ENCODE measurements around the gene ABCG4.

DNA sequence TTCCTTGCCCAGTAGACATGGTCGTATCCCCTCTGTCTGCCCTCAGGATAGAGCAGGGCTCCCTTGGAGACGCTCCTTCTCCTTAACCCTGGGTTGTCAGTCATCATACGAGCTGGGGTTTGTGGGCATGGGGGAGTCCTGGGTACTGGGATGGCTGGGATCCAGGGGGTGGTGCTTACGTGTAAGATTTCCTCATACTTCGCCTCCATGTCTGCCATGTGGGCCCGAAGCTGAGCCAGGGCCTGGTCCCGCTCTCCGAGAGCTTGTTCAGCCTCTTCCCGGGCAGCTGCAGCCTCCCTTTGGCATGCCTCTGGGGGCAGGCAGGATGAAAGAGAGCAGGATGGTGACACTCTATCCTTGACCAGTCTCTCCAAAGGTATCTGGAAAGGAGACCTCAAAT lies 41.7 kb downstream of the ABCG4 start:
- no peak for TF ChIP-seq EP300 (IDR thresholded peaks at IDR 0.05)
- TF ChIP-seq, protein P1, sequence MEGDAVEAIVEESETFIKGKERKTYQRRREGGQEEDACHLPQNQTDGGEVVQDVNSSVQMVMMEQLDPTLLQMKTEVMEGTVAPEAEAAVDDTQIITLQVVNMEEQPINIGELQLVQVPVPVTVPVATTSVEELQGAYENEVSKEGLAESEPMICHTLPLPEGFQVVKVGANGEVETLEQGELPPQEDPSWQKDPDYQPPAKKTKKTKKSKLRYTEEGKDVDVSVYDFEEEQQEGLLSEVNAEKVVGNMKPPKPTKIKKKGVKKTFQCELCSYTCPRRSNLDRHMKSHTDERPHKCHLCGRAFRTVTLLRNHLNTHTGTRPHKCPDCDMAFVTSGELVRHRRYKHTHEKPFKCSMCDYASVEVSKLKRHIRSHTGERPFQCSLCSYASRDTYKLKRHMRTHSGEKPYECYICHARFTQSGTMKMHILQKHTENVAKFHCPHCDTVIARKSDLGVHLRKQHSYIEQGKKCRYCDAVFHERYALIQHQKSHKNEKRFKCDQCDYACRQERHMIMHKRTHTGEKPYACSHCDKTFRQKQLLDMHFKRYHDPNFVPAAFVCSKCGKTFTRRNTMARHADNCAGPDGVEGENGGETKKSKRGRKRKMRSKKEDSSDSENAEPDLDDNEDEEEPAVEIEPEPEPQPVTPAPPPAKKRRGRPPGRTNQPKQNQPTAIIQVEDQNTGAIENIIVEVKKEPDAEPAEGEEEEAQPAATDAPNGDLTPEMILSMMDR (IDR thresholded peaks at IDR 0.05), result no peak
- no peak for TF ChIP-seq POLR2A (IDR thresholded peaks at IDR 0.05)
